NCI-H2107 (cell line): ENCODE measurements around the gene SLC26A11.
"Not testable (repeated sequence)": the region's sequence is repeated elsewhere in the genome, so short reads cannot be mapped to it uniquely, and the experiment has no call there.

ENCODE experiments used
- DNase-seq: peaks from one replicate; lab custom pipeline; 2025; lab: John Stamatoyannopoulos, UW

SLC26A11 gene

GRCh38 chr17:80262291-80262690 is 42.1 kb downstream of the SLC26A11 start:
- no peak for DNase-seq

- no peak for DNase-seq
Observed at GRCh38 chr17:80262775-80263244, 42.6 kb downstream of the SLC26A11 start.

- DNase-seq, result peak; percentile 83
Observed at GRCh38 chr17:80263253-80264204, 43.3 kb downstream of the SLC26A11 start.

GRCh38 chr17:80264205-80265075 is 44.2 kb downstream of the SLC26A11 start:
- DNase-seq, result no peak

- DNase-seq, result no peak
Observed at GRCh38 chr17:80265205-80266068, 45.2 kb downstream of the SLC26A11 start.

- DNase-seq, result no peak
Observed at GRCh38 chr17:80267391-80267790, 47.2 kb downstream of the SLC26A11 start.

- DNase-seq, result no peak
Observed at GRCh38 chr17:80268427-80268826, 48.2 kb downstream of the SLC26A11 start.

- DNase-seq, result no peak
Observed at GRCh38 chr17:80269405-80269807, 49.2 kb downstream of the SLC26A11 start.

- no peak for DNase-seq
Observed at GRCh38 chr17:80270104-80270503, 49.9 kb downstream of the SLC26A11 start.

- DNase-seq, result no peak
Observed at GRCh38 chr17:80270836-80271235, 50.6 kb downstream of the SLC26A11 start.

- no peak for DNase-seq
Observed at GRCh38 chr17:80272366-80272765, 52.1 kb downstream of the SLC26A11 start.

- no peak for DNase-seq
Observed at GRCh38 chr17:80274331-80274730, 54.1 kb downstream of the SLC26A11 start.

GRCh38 chr17:80274871-80275449 is 54.7 kb downstream of the SLC26A11 start:
- DNase-seq, result no peak

- DNase-seq, result not testable (repeated sequence)
Observed at GRCh38 chr17:80275857-80276256, 55.6 kb downstream of the SLC26A11 start.

- DNase-seq, result no peak
Observed at GRCh38 chr17:80277751-80278671, 57.8 kb downstream of the SLC26A11 start.

- DNase-seq, result no peak
Observed at GRCh38 chr17:80279895-80280294, 59.7 kb downstream of the SLC26A11 start.

GRCh38 chr17:80281516-80281915 is 61.3 kb downstream of the SLC26A11 start:
- no peak for DNase-seq

- DNase-seq, result no peak
Observed at GRCh38 chr17:80283116-80283852, 63.1 kb downstream of the SLC26A11 start.

- no peak for DNase-seq
Observed at GRCh38 chr17:80284631-80285030, 64.4 kb downstream of the SLC26A11 start.
